OCI-LY1 (cell line): Measurements from ENCODE around the gene IGSF1.

Source experiments
- H2AFZ ChIP-seq: fragments of 200-600 bp; sonication (generic), shearing (Covaris generic); 2 replicates; pipeline ENCODE4 v1.6.0; 2014; ENCODE audit warnings: antibody characterized with exemption, mild to moderate bottlenecking, low read length
- H3F3A ChIP-seq: fragments of 200-600 bp; sonication (generic), shearing (Covaris generic); 2 replicates; pipeline ENCODE4 v1.6.0; 2014; ENCODE audit warnings: mild to moderate bottlenecking, antibody characterized with exemption, low read length, moderate library complexity; ENCODE audit not compliant: insufficient read depth
- H3K27ac ChIP-seq: fragments of 200-600 bp; sonication (generic); 2 replicates; pipeline ENCODE4 v1.5.1; 2014; ENCODE audit warnings: low read length, mixed run types, mild to moderate bottlenecking, low read depth; ENCODE audit not compliant: poor library complexity, severe bottlenecking
- H3K27me3 ChIP-seq: fragments of 200-600 bp; sonication (generic); 2 replicates; pipeline ENCODE4 v1.6.0; 2014; ENCODE audit warnings: antibody characterized with exemption, mild to moderate bottlenecking, low read length, moderate library complexity; ENCODE audit not compliant: insufficient read depth
- H3K36me3 ChIP-seq: fragments of 200-600 bp; sonication (generic); 2 replicates; pipeline ENCODE4 v1.6.1; 2014; ENCODE audit warnings: mild to moderate bottlenecking, antibody characterized with exemption, low read length, moderate library complexity, mixed read lengths; ENCODE audit not compliant: insufficient read depth
- H3K4me1 ChIP-seq: fragments of 200-600 bp; sonication (generic); 2 replicates; pipeline ENCODE4 v1.5.1; 2014; ENCODE audit warnings: mild to moderate bottlenecking, low read length, moderate library complexity; ENCODE audit not compliant: insufficient read depth, severe bottlenecking
- H3K4me2 ChIP-seq: fragments of 200-600 bp; sonication (generic), shearing (Covaris generic); 2 replicates; pipeline ENCODE4 v1.6.1; 2014; ENCODE audit warnings: low read length
- H3K4me3 ChIP-seq: fragments of 200-600 bp; sonication (generic); 2 replicates; pipeline ENCODE4 v1.5.1; 2014; ENCODE audit warnings: low read length, low read depth, mild to moderate bottlenecking, mixed read lengths; ENCODE audit not compliant: poor library complexity, severe bottlenecking
- H3K79me2 ChIP-seq: fragments of 200-600 bp; shearing (Covaris generic); 2 replicates; pipeline ENCODE4 v1.6.1; 2016; ENCODE audit warnings: mixed run types, low read length, mixed read lengths; ENCODE audit not compliant: insufficient read depth
- H3K9ac ChIP-seq: fragments of 200-600 bp; sonication (generic), shearing (Covaris generic); 2 replicates; pipeline ENCODE4 v1.6.1; 2014; ENCODE audit warnings: mild to moderate bottlenecking, low read length, mixed read lengths
- H3K9me2 ChIP-seq: fragments of 200-600 bp; sonication (generic), shearing (Covaris generic); 2 replicates; pipeline ENCODE4 v1.6.1; 2014; ENCODE audit warnings: low read depth, mild to moderate bottlenecking, low read length, mixed read lengths
- H3K9me3 ChIP-seq: fragments of 200-600 bp; shearing (Covaris generic); 2 replicates; pipeline ENCODE4 v1.6.1; 2014; ENCODE audit warnings: low read length, mixed read lengths
- H4K20me1 ChIP-seq: fragments of 200-600 bp; sonication (generic), shearing (Covaris generic); 2 replicates; pipeline ENCODE4 v1.6.0; 2016; ENCODE audit warnings: mild to moderate bottlenecking, low read length; ENCODE audit not compliant: insufficient read depth
- EZH2 ChIP-seq: fragments of 200-600 bp; sonication (generic), shearing (Covaris generic); IDR thresholded peaks from 2 replicates; pipeline ENCODE4 v1.8.0; 2017; ENCODE audit warnings: borderline replicate concordance, mixed run types, mild to moderate bottlenecking, antibody characterized with exemption, low read length, moderate library complexity, mixed read lengths
- TF ChIP-seq, protein P1 (sequence below): fragments of 200-600 bp; sonication (generic), shearing (Covaris generic); IDR thresholded peaks from 2 replicates; pipeline ENCODE4 v1.5.1; 2017; ENCODE audit warnings: mild to moderate bottlenecking, antibody characterized with exemption, low read length, moderate library complexity, mixed read lengths

Gene IGSF1

DNA sequence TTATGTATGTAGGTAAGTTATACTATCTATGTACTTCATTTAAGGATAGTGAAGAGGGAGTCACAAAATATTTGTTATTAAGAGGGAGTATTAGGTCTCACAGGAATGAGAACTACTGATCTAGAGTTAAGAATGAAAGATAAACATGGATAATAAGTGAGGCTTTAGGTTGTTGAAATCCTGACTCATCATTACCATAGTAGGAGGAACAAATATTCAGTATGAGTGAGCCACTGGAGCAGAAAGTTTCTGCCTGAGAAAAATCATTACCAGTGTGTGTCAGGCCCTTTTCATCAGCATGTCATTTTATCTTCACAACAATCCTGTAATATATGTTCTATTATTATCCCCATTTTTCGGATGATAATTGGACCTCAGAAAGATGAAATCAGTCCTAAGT lies 27.2 kb upstream of the IGSF1 start:
- H3K4me1 ChIP-seq: no peaks in the 10 kb centered on the region
- H3F3A ChIP-seq: no peaks in the 10 kb centered on the region
- no peaks in the 10 kb centered on the region for H3K79me2 ChIP-seq
- H3K9me3 ChIP-seq: no peaks in the 10 kb centered on the region
- H4K20me1 ChIP-seq: no peaks in the 10 kb centered on the region
- no peak overlapping the region for H3K4me2 ChIP-seq
- H3K9ac ChIP-seq: no peak overlapping the region
- H2AFZ ChIP-seq: no peak overlapping the region
- no peaks in the 10 kb centered on the region for H3K36me3 ChIP-seq
- H3K27ac ChIP-seq: no peak overlapping the region
- H3K4me3 ChIP-seq: no peak overlapping the region
- no peaks in the 10 kb centered on the region for H3K9me2 ChIP-seq
- no peaks in the 10 kb centered on the region for H3K27me3 ChIP-seq
- TF ChIP-seq, protein P1, sequence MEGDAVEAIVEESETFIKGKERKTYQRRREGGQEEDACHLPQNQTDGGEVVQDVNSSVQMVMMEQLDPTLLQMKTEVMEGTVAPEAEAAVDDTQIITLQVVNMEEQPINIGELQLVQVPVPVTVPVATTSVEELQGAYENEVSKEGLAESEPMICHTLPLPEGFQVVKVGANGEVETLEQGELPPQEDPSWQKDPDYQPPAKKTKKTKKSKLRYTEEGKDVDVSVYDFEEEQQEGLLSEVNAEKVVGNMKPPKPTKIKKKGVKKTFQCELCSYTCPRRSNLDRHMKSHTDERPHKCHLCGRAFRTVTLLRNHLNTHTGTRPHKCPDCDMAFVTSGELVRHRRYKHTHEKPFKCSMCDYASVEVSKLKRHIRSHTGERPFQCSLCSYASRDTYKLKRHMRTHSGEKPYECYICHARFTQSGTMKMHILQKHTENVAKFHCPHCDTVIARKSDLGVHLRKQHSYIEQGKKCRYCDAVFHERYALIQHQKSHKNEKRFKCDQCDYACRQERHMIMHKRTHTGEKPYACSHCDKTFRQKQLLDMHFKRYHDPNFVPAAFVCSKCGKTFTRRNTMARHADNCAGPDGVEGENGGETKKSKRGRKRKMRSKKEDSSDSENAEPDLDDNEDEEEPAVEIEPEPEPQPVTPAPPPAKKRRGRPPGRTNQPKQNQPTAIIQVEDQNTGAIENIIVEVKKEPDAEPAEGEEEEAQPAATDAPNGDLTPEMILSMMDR: no peak
- no peak for TF ChIP-seq EZH2

DNA sequence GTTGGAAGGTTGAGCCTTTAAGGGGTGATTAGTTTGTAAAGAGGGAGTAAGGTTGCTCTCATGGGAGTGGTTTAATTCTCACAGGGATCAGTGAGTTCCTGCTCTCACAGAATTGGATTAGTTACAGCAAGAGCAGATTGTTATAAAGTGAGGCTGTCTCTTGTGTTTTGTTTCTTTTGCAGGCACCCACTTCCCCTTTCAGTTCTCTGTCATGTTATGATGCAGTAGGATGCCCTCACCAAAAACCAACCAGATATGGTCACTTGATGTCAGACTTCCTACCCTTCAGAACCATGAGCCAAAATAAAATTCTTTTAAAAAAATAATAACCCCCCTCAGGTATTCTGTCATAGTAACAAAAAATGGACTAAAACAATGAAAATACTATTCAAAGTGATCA lies 19.9 kb upstream of the IGSF1 start:
- H3K9me2 ChIP-seq: no peaks in the 10 kb centered on the region
- H3K9me3 ChIP-seq: no peaks in the 10 kb centered on the region
- H3K79me2 ChIP-seq: no peaks in the 10 kb centered on the region
- TF ChIP-seq, protein P1: no peak
- no peak for TF ChIP-seq EZH2
- H4K20me1 ChIP-seq: no peaks in the 10 kb centered on the region
- H2AFZ ChIP-seq: no peak overlapping the region
- no peak overlapping the region for H3K9ac ChIP-seq
- H3F3A ChIP-seq: no peaks in the 10 kb centered on the region
- no peak overlapping the region for H3K4me3 ChIP-seq
- no peaks in the 10 kb centered on the region for H3K36me3 ChIP-seq
- H3K4me2 ChIP-seq: no peak overlapping the region
- H3K27me3 ChIP-seq: no peaks in the 10 kb centered on the region
- H3K4me1 ChIP-seq: no peaks in the 10 kb centered on the region
- no peak overlapping the region for H3K27ac ChIP-seq

DNA sequence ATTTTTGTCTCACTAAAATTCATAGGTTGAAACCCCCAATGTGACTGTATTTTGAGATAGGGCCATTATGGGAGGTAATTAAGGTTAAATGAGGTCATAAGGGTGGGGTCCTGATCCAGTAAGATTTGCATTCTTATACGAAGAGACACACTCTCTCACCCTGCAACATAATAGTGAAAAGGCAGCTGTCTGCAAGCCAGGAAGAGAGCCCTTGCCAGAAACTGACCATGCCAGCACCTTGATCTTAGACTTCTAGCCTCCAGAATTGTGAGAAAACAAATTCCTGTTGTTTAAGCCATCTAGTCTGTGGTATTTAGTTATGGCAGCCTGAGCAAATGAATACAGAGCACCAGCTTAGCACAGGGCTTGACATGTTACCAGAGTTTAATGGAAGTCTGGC lies 17.5 kb upstream of the IGSF1 start:
- H3F3A ChIP-seq: no peaks in the 10 kb centered on the region
- TF ChIP-seq EZH2: no peak
- TF ChIP-seq, protein P1: no peak
- no peaks in the 10 kb centered on the region for H3K27me3 ChIP-seq
- no peaks in the 10 kb centered on the region for H3K4me1 ChIP-seq
- H3K9me3 ChIP-seq: no peaks in the 10 kb centered on the region
- no peaks in the 10 kb centered on the region for H3K9me2 ChIP-seq
- H3K27ac ChIP-seq: no peak overlapping the region
- no peaks in the 10 kb centered on the region for H3K36me3 ChIP-seq
- H3K9ac ChIP-seq: no peak overlapping the region
- no peak overlapping the region for H2AFZ ChIP-seq
- no peak overlapping the region for H3K4me2 ChIP-seq
- H3K4me3 ChIP-seq: no peak overlapping the region
- H4K20me1 ChIP-seq: no peaks in the 10 kb centered on the region
- H3K79me2 ChIP-seq: no peaks in the 10 kb centered on the region
